Right hindlimb (tissue), 1 donor: ENCODE results near the gene PAGE2.
A peak's percentile ranks its signal among the peaks of the same experiment; 100 is the strongest.
"Not testable (repeated sequence)": the region's sequence is repeated elsewhere in the genome, so short reads cannot be mapped to it uniquely, and the experiment has no call there.

Experiments used
- DNase-seq: peaks from one replicate; pipeline ENCODE4 v3.0.0-alpha.2; 2018

The PAGE2 gene

DNA sequence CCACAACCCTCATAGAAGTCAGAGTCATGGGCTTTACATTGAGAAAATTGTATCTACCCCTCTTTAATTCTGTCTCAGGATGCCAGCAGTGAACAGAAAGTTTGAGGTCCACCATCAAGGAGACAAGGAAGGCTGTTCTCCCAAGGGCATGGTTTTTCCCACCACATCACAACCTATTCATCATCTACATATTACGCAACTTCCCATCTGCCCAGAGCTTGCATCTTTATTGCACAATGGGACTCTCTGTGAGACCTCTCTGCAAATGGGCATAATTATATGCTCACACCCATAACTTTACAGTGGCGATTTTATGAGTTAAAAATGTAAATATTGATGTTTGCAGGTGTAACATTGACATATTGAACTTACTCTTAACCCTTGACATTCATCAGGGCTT lies 38.9 kb downstream of the PAGE2 start:
- DNase-seq = no peak

DNA sequence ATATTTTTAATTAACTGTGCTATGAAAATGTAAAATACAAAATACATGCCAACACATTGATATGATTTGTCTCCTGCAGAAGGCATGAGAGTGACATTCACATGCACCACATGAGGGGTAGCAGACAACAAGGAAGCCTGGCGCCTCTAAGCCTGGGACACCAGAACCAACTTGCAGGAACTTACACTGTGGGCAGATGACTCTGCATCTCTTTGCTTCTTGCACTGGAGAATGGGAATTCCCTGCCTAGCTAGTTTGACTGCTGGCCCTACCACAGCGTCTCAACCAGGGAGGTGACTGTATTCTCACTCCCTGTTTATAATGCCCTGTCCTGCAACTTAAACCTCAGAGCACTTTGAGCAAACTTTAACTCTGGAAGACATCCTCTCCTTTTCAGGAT lies 40.5 kb downstream of the PAGE2 start:
- no peak for DNase-seq

GRCh38 chrX:55130481-55130880 lies 41.7 kb downstream of the PAGE2 start:
- DNase-seq = no peak

DNA sequence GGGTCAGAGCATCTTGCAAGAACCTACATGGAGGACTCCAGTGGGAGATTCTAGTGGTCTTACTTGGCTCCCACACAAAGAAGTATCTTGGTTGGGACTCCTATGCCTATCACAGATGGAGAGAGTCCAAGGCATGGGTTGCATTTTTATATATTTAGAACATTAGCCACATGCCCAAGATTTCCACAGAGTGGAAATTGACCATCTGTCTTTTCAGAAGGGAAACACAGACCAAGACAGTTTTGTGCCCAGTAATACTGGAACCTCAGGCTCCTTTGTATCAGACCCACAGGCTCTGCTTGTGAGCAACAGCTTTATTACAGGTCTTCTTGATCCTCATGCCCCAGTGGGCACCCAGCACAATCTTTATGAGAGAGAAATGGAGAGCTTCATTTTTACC lies 43.6 kb downstream of the PAGE2 start:
- no peak for DNase-seq

GRCh38 chrX:55135171-55135570 lies 46.4 kb downstream of the PAGE2 start:
- DNase-seq = peak; percentile 34

DNA sequence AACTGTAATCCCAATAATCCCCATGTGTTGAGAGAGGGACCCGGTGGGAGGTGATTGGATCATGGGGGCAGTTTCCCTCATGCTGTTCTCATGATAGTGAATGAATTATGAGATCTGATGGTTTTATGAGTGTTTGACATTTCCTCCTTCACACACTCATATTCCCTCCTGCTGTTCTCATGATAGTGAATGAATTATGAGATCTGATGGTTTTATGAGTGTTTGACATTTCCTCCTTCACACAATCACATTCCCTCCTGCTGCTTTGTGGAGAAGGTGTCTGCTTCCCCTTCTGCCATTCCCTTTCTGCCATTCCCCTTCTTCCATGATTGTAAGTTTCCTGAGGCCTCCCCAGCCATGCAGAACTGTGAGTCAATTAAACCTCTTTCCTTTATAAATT lies 52.0 kb downstream of the PAGE2 start:
- DNase-seq = not testable (repeated sequence)
